ENCODE data around the gene OXER1.

OXER1 gene

DNA sequence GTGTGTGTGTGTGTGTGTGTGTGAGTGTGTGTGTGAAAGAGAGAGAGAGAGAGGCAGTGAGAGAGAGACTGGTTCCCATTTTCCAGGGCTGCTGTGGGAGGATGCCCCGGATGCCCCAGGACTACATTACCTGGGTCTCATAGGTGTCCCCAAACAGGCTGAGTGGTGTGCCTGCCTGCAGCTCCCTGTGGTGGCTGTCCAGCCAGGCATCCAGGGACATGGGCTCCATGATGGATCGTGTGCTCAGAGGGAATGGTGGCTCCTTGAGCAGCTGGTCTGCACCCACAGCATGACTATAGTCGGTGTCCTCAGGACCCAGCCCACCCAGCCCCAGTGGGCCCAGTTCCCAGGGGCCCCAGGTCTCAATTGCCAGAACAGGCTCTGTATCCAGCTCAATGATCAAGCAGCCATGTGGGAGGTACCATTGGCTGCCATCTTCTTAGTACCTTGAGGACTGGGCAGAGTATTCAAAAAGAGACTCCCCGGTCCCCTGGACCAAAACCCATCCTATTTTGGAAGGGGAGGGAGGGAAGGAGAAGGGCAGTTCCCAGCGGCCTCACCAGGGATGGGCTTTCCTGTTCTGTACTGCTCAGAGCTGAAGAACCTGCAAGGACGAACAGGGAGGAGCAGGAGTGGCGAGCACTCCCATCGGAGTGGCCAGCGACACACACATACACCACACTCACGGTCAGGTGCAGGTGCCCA is 5.8 kb upstream of the OXER1 start:
- Histone ChIP-seq H2BK12ac (ENCODE audit: low read length) (peak overlapping the region; percentile 58), H2BK120ac (ENCODE audit: low read depth, low read length) (no peak overlapping the region), H2BK5ac (ENCODE audit: low read length) (peak overlapping the region; percentile 75), H2AFZ (ENCODE audit: low read length) (peak overlapping the region; percentile 49), H3K27me3 (ENCODE audit: control insufficient read depth in 3 of 3, insufficient read depth in 3 of 3, low read depth in 1 of 3, low read length in 3 of 3) (no peaks in the 10 kb centered on the region), H2AK5ac (ENCODE audit: low read depth, low read length) (peak overlapping the region; percentile 92), H3K36me3 (replicated peaks in 1 of 2; ENCODE audit: control insufficient read depth in 2 of 2, insufficient read depth in 2 of 2, low read length in 2 of 2) (no peaks in the 10 kb centered on the region), H3K18ac (ENCODE audit: low read length) (peak overlapping the region; percentile 83), H3K14ac (ENCODE audit: low read length) (no peak overlapping the region), H3K79me1 (ENCODE audit: low read depth, low read length) (peaks cover 2% of the 10 kb centered on the region), H3K9me3 (replicated peaks in 1 of 2; ENCODE audit: control insufficient read depth in 2 of 2, insufficient read depth in 1 of 2, low read depth in 1 of 2, low read length in 2 of 2) (no peaks in the 10 kb centered on the region), H3K4me3 (ENCODE audit: low read length in 2 of 2) (no peak overlapping the region), H3K4ac (ENCODE audit: low read length) (peak overlapping the region; percentile 23), H2BK15ac (ENCODE audit: low read length) (no peak overlapping the region), H3K4me1 (ENCODE audit: control insufficient read depth in 2 of 2, insufficient read depth in 1 of 2, low read depth in 1 of 2, low read length in 2 of 2) (no peaks in the 10 kb centered on the region), H3K4me2 (ENCODE audit: insufficient read depth, low read length, poor library complexity, severe bottlenecking) (no peak overlapping the region), H3K27ac (replicated peaks; ENCODE audit: low read length) (no peak overlapping the region), H4K91ac (ENCODE audit: low read depth, low read length, poor library complexity) (no peak overlapping the region), H3K23ac (ENCODE audit: low read depth, low read length, poor library complexity) (no peak overlapping the region), H3K9ac (ENCODE audit: low read depth, low read length, poor library complexity) (peak overlapping the region; percentile 60), H4K8ac (ENCODE audit: low read depth, low read length) (peak overlapping the region; percentile 82)
- WGBS, 2 donors (ENCODE audit: extremely low coverage in 2 of 2, insufficient read length in 2 of 2, insufficient replicate concordance in 1 of 2), result no CpG with 5 or more reads among the region's 10 CpGs
- DNase-seq (ENCODE audit: low spot score), result no peak

DNA sequence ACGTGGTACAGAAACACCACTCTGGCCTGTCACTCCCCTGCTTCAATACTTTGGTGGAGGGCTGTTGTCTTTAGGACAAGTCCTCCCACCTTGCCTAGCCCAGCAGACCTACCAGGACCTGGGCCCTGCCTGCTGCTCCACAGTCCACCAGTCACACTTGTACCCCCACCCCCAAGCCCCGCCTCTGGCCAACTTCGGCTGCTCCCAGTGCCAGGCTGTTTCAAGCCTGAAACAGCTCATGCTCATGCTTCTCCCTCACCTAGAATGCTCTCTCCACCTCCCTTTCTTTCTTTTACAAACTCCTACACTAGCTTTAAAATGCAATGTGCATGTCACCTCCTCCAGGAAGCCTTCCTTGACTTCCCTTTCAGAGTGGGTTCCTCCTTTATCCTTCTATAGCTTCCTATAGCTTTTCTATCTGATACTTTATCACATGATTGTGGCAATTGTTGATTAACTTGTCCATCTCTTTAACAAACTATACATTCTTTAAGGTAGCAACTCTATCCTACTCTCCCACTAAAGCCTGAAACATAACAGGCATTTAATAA is 4.8 kb upstream of the OXER1 start:
- no peak overlapping the region for H3K27ac ChIP-seq (replicated peaks; ENCODE audit: low read length)

DNA sequence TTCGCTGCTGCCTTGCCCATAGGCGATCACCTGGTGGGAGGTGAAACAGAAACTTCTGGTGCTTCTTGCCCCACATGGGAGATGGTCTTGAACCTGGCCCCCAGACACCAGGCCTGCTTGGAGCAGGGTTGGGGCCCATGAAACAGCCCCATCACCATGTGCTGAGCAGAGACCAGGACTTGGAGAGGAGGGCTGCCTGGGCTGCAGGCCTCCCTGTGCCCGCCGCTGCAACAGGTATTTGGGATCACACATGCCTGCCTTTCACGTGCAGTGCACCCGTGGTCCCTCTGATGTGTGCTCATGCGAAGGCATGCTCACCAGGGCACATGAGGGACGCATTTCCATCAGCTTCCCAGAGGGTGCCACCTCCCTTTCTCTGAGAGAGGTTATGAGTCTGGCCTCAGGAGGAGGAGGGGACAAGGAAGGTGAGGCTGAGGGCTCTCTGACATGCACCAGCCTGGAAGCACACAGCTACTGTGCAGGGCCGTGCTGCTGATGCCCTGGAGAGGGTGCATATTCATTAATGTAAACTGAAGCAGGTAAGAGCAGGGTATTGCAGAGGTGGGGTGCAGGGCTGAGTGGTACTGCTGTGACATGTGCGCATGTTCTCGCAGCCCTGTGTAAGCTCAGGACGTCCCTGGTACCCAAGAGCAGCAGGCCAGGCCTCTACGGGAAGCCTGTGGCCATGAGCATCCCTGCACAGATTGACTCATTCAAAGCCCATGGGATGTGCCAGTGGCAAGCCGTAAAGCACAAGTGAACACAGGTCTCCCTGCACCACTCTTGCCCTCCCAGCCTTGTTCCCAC is 4.2 kb upstream of the OXER1 start:
- Histone ChIP-seq H3K27ac (replicated peaks; ENCODE audit: low read length) (no peak overlapping the region), H3K36me3 (replicated peaks in 1 of 2; ENCODE audit: control insufficient read depth in 2 of 2, insufficient read depth in 2 of 2, low read length in 2 of 2) (no peaks in the 10 kb centered on the region), H4K91ac (ENCODE audit: low read depth, low read length, poor library complexity) (no peak overlapping the region), H3K9me3 (replicated peaks in 1 of 2; ENCODE audit: control insufficient read depth in 2 of 2, insufficient read depth in 1 of 2, low read depth in 1 of 2, low read length in 2 of 2) (no peaks in the 10 kb centered on the region), H3K4me1 (ENCODE audit: control insufficient read depth in 2 of 2, insufficient read depth in 1 of 2, low read depth in 1 of 2, low read length in 2 of 2) (no peaks in the 10 kb centered on the region), H3K18ac (ENCODE audit: low read length) (peak overlapping the region; percentile 4), H3K27me3 (ENCODE audit: control insufficient read depth in 3 of 3, insufficient read depth in 3 of 3, low read depth in 1 of 3, low read length in 3 of 3) (no peaks in the 10 kb centered on the region), H2BK15ac (ENCODE audit: low read length) (no peak overlapping the region), H2BK5ac (ENCODE audit: low read length) (no peak overlapping the region), H3K4me3 (ENCODE audit: low read length in 2 of 2) (no peak overlapping the region), H2BK12ac (ENCODE audit: low read length) (no peak overlapping the region), H3K79me1 (ENCODE audit: low read depth, low read length) (peaks cover 2% of the 10 kb centered on the region), H3K4ac (ENCODE audit: low read length) (no peak overlapping the region), H3K14ac (ENCODE audit: low read length) (no peak overlapping the region), H2AK5ac (ENCODE audit: low read depth, low read length) (no peak overlapping the region), H3K4me2 (ENCODE audit: insufficient read depth, low read length, poor library complexity, severe bottlenecking) (no peak overlapping the region), H2BK120ac (ENCODE audit: low read depth, low read length) (no peak overlapping the region), H3K9ac (ENCODE audit: low read depth, low read length, poor library complexity) (no peak overlapping the region), H3K23ac (ENCODE audit: low read depth, low read length, poor library complexity) (peak overlapping the region; percentile 49), H4K8ac (ENCODE audit: low read depth, low read length) (no peak overlapping the region), H2AFZ (ENCODE audit: low read length) (no peak overlapping the region)
- WGBS, 2 donors (ENCODE audit: extremely low coverage in 2 of 2, insufficient read length in 2 of 2, insufficient replicate concordance in 1 of 2), result no CpG with 5 or more reads among the region's 14 CpGs
- no peak for DNase-seq (ENCODE audit: low spot score)

More for the DNA sequence above, 4.8 kb upstream of the OXER1 start:
- Histone ChIP-seq H3K9me3 (replicated peaks in 1 of 2; ENCODE audit: control insufficient read depth in 2 of 2, insufficient read depth in 1 of 2, low read depth in 1 of 2, low read length in 2 of 2) (no peaks in the 10 kb centered on the region), H2BK5ac (ENCODE audit: low read length) (no peak overlapping the region), H3K36me3 (replicated peaks in 1 of 2; ENCODE audit: control insufficient read depth in 2 of 2, insufficient read depth in 2 of 2, low read length in 2 of 2) (no peaks in the 10 kb centered on the region), H4K8ac (ENCODE audit: low read depth, low read length) (no peak overlapping the region), H3K14ac (ENCODE audit: low read length) (no peak overlapping the region), H3K4ac (ENCODE audit: low read length) (no peak overlapping the region), H2AK5ac (ENCODE audit: low read depth, low read length) (no peak overlapping the region), H3K4me1 (ENCODE audit: control insufficient read depth in 2 of 2, insufficient read depth in 1 of 2, low read depth in 1 of 2, low read length in 2 of 2) (no peaks in the 10 kb centered on the region), H4K91ac (ENCODE audit: low read depth, low read length, poor library complexity) (no peak overlapping the region), H3K4me3 (ENCODE audit: low read length in 2 of 2) (no peak overlapping the region), H3K4me2 (ENCODE audit: insufficient read depth, low read length, poor library complexity, severe bottlenecking) (no peak overlapping the region), H3K18ac (ENCODE audit: low read length) (no peak overlapping the region), H2BK15ac (ENCODE audit: low read length) (no peak overlapping the region), H2AFZ (ENCODE audit: low read length) (no peak overlapping the region), H2BK120ac (ENCODE audit: low read depth, low read length) (no peak overlapping the region), H3K9ac (ENCODE audit: low read depth, low read length, poor library complexity) (no peak overlapping the region), H3K23ac (ENCODE audit: low read depth, low read length, poor library complexity) (no peak overlapping the region), H2BK12ac (ENCODE audit: low read length) (no peak overlapping the region), H3K27me3 (ENCODE audit: control insufficient read depth in 3 of 3, insufficient read depth in 3 of 3, low read depth in 1 of 3, low read length in 3 of 3) (no peaks in the 10 kb centered on the region), H3K79me1 (ENCODE audit: low read depth, low read length) (peaks cover 2% of the 10 kb centered on the region)
- WGBS, 2 donors (ENCODE audit: extremely low coverage in 2 of 2, insufficient read length in 2 of 2, insufficient replicate concordance in 1 of 2), result no CpG with 5 or more reads among the region's 3 CpGs
- no peak for DNase-seq (ENCODE audit: low spot score)

Data from neuronal stem cell (in vitro differentiated cells).